ENCODE results near the gene UBA1.

DNA sequence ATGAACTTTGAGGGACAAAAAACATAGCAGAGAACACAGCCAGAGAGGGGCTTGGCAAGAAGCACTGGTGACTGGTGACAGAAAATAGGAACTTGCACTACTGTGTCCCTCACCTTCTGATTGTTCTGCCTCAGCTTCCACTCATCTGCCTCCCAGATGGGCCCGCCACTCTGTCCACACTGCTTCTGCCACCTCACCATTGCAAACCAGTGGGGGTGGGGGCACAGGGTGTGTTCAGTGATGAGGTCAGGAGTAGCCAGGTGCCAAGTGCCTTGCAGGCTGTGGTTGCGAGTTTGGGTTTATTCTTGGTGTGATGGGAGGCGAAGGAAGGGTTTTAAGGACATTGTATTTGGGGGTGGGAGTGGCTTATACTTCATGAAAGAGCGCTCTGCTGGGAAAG lies 9.1 kb upstream of the UBA1 start:
- TF ChIP-seq, protein P1, sequence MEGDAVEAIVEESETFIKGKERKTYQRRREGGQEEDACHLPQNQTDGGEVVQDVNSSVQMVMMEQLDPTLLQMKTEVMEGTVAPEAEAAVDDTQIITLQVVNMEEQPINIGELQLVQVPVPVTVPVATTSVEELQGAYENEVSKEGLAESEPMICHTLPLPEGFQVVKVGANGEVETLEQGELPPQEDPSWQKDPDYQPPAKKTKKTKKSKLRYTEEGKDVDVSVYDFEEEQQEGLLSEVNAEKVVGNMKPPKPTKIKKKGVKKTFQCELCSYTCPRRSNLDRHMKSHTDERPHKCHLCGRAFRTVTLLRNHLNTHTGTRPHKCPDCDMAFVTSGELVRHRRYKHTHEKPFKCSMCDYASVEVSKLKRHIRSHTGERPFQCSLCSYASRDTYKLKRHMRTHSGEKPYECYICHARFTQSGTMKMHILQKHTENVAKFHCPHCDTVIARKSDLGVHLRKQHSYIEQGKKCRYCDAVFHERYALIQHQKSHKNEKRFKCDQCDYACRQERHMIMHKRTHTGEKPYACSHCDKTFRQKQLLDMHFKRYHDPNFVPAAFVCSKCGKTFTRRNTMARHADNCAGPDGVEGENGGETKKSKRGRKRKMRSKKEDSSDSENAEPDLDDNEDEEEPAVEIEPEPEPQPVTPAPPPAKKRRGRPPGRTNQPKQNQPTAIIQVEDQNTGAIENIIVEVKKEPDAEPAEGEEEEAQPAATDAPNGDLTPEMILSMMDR (IDR thresholded peaks at IDR 0.05), result no peak
- TF ChIP-seq POLR2A (IDR thresholded peaks at IDR 0.05), result no peak

All from adrenal gland (tissue), 5 donors.